ENCODE measurements around the gene TP63. TPM values are rescaled to one million over a fixed set of nuclear protein-coding genes. Genes with fewer than 3 reads are reported as not detected.

The TP63 gene
- total and polyA plus RNA-seq, 7 donors: under 0.01 to 0.28 (median 0.15) TPM; not detected in 3

DNA sequence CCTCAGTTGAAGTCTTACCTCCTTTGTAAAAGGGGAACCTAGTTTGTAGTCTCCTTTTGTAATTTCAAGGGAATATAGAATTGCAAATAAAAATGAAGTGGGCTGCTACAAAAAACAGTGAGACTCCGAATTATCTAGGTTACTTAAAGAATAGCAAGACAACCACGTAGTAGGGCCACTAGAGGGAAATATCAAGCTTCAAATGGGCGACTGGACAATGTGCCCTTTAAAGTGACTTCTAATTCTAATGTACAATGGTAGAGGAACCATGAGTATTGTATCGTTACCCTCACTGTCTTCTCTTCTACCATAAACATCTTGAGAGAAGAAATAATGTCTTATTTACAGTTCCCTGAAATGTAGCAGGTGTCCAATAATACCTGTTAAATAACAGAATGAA is 56.3 kb downstream of the TP63 start:
- TF ChIP-seq EP300 (IDR thresholded peaks at IDR 0.05): no peak
- TF ChIP-seq POLR2A (IDR thresholded peaks at IDR 0.05): no peak
- TF ChIP-seq POLR2AphosphoS5 (IDR thresholded peaks at IDR 0.05): no peak
- TF ChIP-seq, protein P1, sequence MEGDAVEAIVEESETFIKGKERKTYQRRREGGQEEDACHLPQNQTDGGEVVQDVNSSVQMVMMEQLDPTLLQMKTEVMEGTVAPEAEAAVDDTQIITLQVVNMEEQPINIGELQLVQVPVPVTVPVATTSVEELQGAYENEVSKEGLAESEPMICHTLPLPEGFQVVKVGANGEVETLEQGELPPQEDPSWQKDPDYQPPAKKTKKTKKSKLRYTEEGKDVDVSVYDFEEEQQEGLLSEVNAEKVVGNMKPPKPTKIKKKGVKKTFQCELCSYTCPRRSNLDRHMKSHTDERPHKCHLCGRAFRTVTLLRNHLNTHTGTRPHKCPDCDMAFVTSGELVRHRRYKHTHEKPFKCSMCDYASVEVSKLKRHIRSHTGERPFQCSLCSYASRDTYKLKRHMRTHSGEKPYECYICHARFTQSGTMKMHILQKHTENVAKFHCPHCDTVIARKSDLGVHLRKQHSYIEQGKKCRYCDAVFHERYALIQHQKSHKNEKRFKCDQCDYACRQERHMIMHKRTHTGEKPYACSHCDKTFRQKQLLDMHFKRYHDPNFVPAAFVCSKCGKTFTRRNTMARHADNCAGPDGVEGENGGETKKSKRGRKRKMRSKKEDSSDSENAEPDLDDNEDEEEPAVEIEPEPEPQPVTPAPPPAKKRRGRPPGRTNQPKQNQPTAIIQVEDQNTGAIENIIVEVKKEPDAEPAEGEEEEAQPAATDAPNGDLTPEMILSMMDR (IDR thresholded peaks at IDR 0.05): no peak
- no peak for DNase-seq
- intact Hi-C loops (cut with DNase I): no loop called here
- Histone ChIP-seq H3K4me1 (no peaks in the 10 kb centered on the region), H3K4me3 (no peak overlapping the region), H3K27ac (no peak overlapping the region), H3K36me3 (no peaks in the 10 kb centered on the region), H3K27me3 (no peaks in the 10 kb centered on the region), H3K9me3 (no peaks in the 10 kb centered on the region)
- 84 to 88% methylated on average over 4 of the region's 4 CpGs for WGBS, 2 donors

GRCh38 chr3:189688262-189688661 is 57.1 kb downstream of the TP63 start:
- H3K4me1 ChIP-seq: no peaks in the 10 kb centered on the region
- H3K27ac ChIP-seq: no peak overlapping the region
- no peak overlapping the region for H3K4me3 ChIP-seq
- H3K36me3 ChIP-seq: no peaks in the 10 kb centered on the region
- DNase-seq: no peak
- H3K27me3 ChIP-seq: no peaks in the 10 kb centered on the region
- 2 to 15% methylated on average over 1 of the region's 1 CpG for WGBS, 2 donors
- TF ChIP-seq POLR2A (IDR thresholded peaks at IDR 0.05): no peak
- no peaks in the 10 kb centered on the region for H3K9me3 ChIP-seq
- intact Hi-C loops (cut with DNase I): no loop called here

GRCh38 chr3:189689625-189690024 is 58.4 kb downstream of the TP63 start:
- Histone ChIP-seq H3K27ac (no peak overlapping the region), H3K4me1 (no peaks in the 10 kb centered on the region), H3K9me3 (no peaks in the 10 kb centered on the region), H3K36me3 (no peaks in the 10 kb centered on the region), H3K4me3 (no peak overlapping the region), H3K27me3 (no peaks in the 10 kb centered on the region)
- intact Hi-C loops (cut with DNase I): no loop called here
- no peak for DNase-seq
- TF ChIP-seq POLR2A (IDR thresholded peaks at IDR 0.05) (no peak), EP300 (IDR thresholded peaks at IDR 0.05) (no peak), POLR2AphosphoS5 (IDR thresholded peaks at IDR 0.05) (no peak)
- TF ChIP-seq, protein P1 (IDR thresholded peaks at IDR 0.05): no peak

GRCh38 chr3:189690237-189690636 is 59.0 kb downstream of the TP63 start:
- H3K27ac ChIP-seq: no peak overlapping the region
- no peak overlapping the region for H3K4me3 ChIP-seq
- no peaks in the 10 kb centered on the region for H3K36me3 ChIP-seq
- no peak for DNase-seq
- intact Hi-C loops (cut with DNase I): no loop called here
- H3K27me3 ChIP-seq: no peaks in the 10 kb centered on the region
- TF ChIP-seq POLR2A (IDR thresholded peaks at IDR 0.05) (no peak), EP300 (IDR thresholded peaks at IDR 0.05) (no peak), POLR2AphosphoS5 (IDR thresholded peaks at IDR 0.05) (no peak)
- TF ChIP-seq, protein P1 (IDR thresholded peaks at IDR 0.05): no peak
- H3K9me3 ChIP-seq: no peaks in the 10 kb centered on the region
- no peaks in the 10 kb centered on the region for H3K4me1 ChIP-seq
- WGBS, 2 donors: 47 to 51% methylated on average over 1 of the region's 1 CpG

GRCh38 chr3:189690672-189691071 is 59.5 kb downstream of the TP63 start:
- DNase-seq: no peak
- TF ChIP-seq POLR2AphosphoS5 (IDR thresholded peaks at IDR 0.05): no peak
- no peak for TF ChIP-seq POLR2A (IDR thresholded peaks at IDR 0.05)
- Histone ChIP-seq H3K27me3 (no peaks in the 10 kb centered on the region), H3K9me3 (no peaks in the 10 kb centered on the region), H3K27ac (no peak overlapping the region), H3K36me3 (no peaks in the 10 kb centered on the region), H3K4me3 (no peak overlapping the region), H3K4me1 (no peaks in the 10 kb centered on the region)
- intact Hi-C loops (cut with DNase I): no loop called here
- 88 to 93% methylated on average over 2 of the region's 2 CpGs for WGBS, 2 donors

DNA sequence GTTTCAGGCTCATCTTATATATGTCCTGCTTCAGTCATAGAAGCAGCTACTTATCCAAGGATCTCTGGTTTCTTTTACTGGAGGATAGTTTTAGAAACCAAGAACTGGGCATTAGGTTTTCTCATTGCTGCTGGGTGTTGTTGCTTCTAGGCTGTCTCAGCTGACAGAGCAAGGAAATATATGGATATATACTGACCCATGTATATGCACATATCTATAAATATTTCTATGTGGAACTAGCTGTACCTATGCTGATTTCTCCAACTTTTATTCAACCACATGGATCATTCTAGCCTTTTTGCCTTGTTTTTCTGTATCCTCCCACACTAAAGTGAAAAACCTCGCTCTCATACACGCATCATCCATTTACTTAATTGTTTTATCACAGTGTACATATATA is 64.2 kb downstream of the TP63 start:
- intact Hi-C loops (cut with DNase I): no loop called here

More for the DNA sequence above, 64.2 kb downstream of the TP63 start:
- WGBS, 2 donors: 93% methylated on average over 2 of the region's 2 CpGs
- no peaks in the 10 kb centered on the region for H3K27me3 ChIP-seq
- H3K9me3 ChIP-seq: no peaks in the 10 kb centered on the region
- no peak overlapping the region for H3K4me3 ChIP-seq
- no peaks in the 10 kb centered on the region for H3K4me1 ChIP-seq
- TF ChIP-seq POLR2AphosphoS5 (IDR thresholded peaks at IDR 0.05) (no peak), POLR2A (IDR thresholded peaks at IDR 0.05) (no peak), EP300 (IDR thresholded peaks at IDR 0.05) (no peak)
- TF ChIP-seq, protein P1 (IDR thresholded peaks at IDR 0.05): no peak
- H3K36me3 ChIP-seq: no peaks in the 10 kb centered on the region
- no peak overlapping the region for H3K27ac ChIP-seq
- no peak for DNase-seq

All from sigmoid colon (tissue), 7 donors.